ENCODE data around the gene DOP1B.

Gene DOP1B

GRCh38 chr21:36202726-36203602, 46.3 kb downstream of the DOP1B start:
- no peak for DNase-seq (ENCODE audit: low spot score)

GRCh38 chr21:36203603-36203889, 46.9 kb downstream of the DOP1B start:
- DNase-seq (ENCODE audit: low spot score) = no peak

- no peak for DNase-seq (ENCODE audit: low spot score)
These were observed 48.4 kb downstream of the DOP1B start for GRCh38 chr21:36204980-36205379.

GRCh38 chr21:36205962-36206361, 49.3 kb downstream of the DOP1B start:
- DNase-seq (ENCODE audit: low spot score) = no peak
